K562 (cell line): ENCODE results near the gene PPM1G. TPM values are rescaled to one million over a fixed set of nuclear protein-coding genes. Genes with fewer than 3 reads are reported as not detected.

Source experiments
- ATF4 ChIP-seq: fragments of 450-650 bp; formaldehyde crosslinking; IDR thresholded peaks from 2 replicates; pipeline ENCODE4 v1.4.0; 2022; ENCODE audit warnings: mild to moderate bottlenecking, moderate library complexity
- CC2D1A ChIP-seq: fragments of 450-650 bp; IDR thresholded peaks from 2 replicates; pipeline ENCODE4 v1.6.1; 2017; ENCODE audit warnings: mild to moderate bottlenecking
- MAFF ChIP-seq: IDR thresholded peaks from 2 replicates; pipeline ENCODE4 v1.6.1; 2012; ENCODE audit warnings: low read length, improper control_type of control experiment
- MBD1 ChIP-seq: fragments of 250-450 bp; sonication (Bioruptor Pico); IDR thresholded peaks from 2 replicates; pipeline ENCODE4 v1.8.0; 2022; ENCODE audit warnings: inconsistent platforms
- RHOXF2B ChIP-seq: fragments of 250-450 bp; sonication (Bioruptor Pico); conservative IDR thresholded peaks from 2 replicates; pipeline ENCODE4 v1.5.1; 2021
- ZNF24 ChIP-seq: fragments of 450-650 bp; IDR thresholded peaks from 2 replicates; pipeline ENCODE4 v1.6.1; 2016
- ZNF639 ChIP-seq, 2 experiments: fragments of 200-800 bp in 1 of 2; sonication (Bioruptor generic) in 1 of 2; sonication (generic) in 1 of 2; formaldehyde crosslinking in 1 of 2; IDR thresholded peaks in 1 of 2; conservative IDR thresholded peaks in 1 of 2; 2 replicates each; pipeline versions ENCODE4 v1.5.0 to v1.6.1; 2016 to 2020; ENCODE audit warnings: missing compliant biosample characterization in 1 of 2, missing genetic modification characterization in 1 of 2, missing genetic modification reagents in 1 of 2
- ZNF76 ChIP-seq: fragments of 250-450 bp; sonication (Bioruptor Pico); IDR thresholded peaks from 2 replicates; pipeline ENCODE4 v1.4.0; 2020; ENCODE audit warnings: mild to moderate bottlenecking, moderate library complexity, borderline replicate concordance
- polyA plus RNA-seq, 8 experiments: library from polyadenylated mRNA; depleted of rRNA in 4 of 8; stranded (reverse) in 5 of 8; unstranded in 3 of 8; fragments of >200 nt; fragmentation: Nextera tagmentation in 2 of 8; fragmentation: Illumina TruSeq in 1 of 8; extraction: Ambion mirVana in 2 of 8; extraction: Trizol in 1 of 8; gene quantifications; 2 replicates each; pipeline versions ENCODE4 v1.2.1 to v1.2.3, GENCODE V29; 2011 to 2014; ENCODE audit warnings: inconsistent platforms in 1 of 8, missing spikeins in 1 of 8
- total RNA-seq, 7 experiments: library from RNA; depleted of rRNA in 6 of 7; stranded (reverse); fragments of >200 nt in 6 of 7; fragmentation: Illumina TruSeq in 2 of 7; extraction: Trizol in 2 of 7; gene quantifications; 2 replicates each; pipeline versions ENCODE4 v1.2.1 to v1.2.3, GENCODE V29; 2011 to 2021; ENCODE audit warnings: low replicate concordance in 1 of 7
- TF ChIP-seq, protein P1 (sequence below): fragments of 450-650 bp; IDR thresholded peaks from 2 replicates; pipeline ENCODE4 v1.6.1; 2016; ENCODE audit warnings: mild to moderate bottlenecking, moderate library complexity
- TF ChIP-seq, protein P2 (sequence below): fragments of 450-650 bp; IDR thresholded peaks from 2 replicates; pipeline ENCODE4 v1.6.1; 2016; ENCODE audit warnings: mild to moderate bottlenecking

Gene PPM1G
- total and polyA plus RNA-seq, 9 of the 15 experiments (the other 6 are each of a cell fraction or from before 2014, with no cell fraction given), result 61.7 to 230 (median 153) TPM

DNA sequence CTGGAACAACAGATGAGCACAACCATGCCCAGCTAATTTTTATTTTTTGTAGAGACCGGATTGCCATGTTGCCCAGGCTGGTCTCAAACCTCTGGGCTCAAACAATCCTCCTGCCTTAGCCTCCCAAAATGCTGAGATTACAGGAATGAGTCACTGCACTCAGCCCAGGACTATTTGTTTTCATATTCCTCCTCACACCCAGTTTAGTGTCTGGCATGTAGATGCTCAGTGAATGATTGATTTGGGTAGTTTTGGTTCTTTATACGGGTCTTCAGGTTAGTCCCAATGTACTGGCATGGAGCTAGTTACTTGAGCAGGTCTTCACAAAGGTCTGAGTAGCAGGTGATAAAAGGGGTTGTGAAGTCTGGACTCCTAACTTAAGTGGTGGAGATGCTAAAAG, 45.5 kb downstream of the PPM1G start (continued):
- TF ChIP-seq, protein P1, sequence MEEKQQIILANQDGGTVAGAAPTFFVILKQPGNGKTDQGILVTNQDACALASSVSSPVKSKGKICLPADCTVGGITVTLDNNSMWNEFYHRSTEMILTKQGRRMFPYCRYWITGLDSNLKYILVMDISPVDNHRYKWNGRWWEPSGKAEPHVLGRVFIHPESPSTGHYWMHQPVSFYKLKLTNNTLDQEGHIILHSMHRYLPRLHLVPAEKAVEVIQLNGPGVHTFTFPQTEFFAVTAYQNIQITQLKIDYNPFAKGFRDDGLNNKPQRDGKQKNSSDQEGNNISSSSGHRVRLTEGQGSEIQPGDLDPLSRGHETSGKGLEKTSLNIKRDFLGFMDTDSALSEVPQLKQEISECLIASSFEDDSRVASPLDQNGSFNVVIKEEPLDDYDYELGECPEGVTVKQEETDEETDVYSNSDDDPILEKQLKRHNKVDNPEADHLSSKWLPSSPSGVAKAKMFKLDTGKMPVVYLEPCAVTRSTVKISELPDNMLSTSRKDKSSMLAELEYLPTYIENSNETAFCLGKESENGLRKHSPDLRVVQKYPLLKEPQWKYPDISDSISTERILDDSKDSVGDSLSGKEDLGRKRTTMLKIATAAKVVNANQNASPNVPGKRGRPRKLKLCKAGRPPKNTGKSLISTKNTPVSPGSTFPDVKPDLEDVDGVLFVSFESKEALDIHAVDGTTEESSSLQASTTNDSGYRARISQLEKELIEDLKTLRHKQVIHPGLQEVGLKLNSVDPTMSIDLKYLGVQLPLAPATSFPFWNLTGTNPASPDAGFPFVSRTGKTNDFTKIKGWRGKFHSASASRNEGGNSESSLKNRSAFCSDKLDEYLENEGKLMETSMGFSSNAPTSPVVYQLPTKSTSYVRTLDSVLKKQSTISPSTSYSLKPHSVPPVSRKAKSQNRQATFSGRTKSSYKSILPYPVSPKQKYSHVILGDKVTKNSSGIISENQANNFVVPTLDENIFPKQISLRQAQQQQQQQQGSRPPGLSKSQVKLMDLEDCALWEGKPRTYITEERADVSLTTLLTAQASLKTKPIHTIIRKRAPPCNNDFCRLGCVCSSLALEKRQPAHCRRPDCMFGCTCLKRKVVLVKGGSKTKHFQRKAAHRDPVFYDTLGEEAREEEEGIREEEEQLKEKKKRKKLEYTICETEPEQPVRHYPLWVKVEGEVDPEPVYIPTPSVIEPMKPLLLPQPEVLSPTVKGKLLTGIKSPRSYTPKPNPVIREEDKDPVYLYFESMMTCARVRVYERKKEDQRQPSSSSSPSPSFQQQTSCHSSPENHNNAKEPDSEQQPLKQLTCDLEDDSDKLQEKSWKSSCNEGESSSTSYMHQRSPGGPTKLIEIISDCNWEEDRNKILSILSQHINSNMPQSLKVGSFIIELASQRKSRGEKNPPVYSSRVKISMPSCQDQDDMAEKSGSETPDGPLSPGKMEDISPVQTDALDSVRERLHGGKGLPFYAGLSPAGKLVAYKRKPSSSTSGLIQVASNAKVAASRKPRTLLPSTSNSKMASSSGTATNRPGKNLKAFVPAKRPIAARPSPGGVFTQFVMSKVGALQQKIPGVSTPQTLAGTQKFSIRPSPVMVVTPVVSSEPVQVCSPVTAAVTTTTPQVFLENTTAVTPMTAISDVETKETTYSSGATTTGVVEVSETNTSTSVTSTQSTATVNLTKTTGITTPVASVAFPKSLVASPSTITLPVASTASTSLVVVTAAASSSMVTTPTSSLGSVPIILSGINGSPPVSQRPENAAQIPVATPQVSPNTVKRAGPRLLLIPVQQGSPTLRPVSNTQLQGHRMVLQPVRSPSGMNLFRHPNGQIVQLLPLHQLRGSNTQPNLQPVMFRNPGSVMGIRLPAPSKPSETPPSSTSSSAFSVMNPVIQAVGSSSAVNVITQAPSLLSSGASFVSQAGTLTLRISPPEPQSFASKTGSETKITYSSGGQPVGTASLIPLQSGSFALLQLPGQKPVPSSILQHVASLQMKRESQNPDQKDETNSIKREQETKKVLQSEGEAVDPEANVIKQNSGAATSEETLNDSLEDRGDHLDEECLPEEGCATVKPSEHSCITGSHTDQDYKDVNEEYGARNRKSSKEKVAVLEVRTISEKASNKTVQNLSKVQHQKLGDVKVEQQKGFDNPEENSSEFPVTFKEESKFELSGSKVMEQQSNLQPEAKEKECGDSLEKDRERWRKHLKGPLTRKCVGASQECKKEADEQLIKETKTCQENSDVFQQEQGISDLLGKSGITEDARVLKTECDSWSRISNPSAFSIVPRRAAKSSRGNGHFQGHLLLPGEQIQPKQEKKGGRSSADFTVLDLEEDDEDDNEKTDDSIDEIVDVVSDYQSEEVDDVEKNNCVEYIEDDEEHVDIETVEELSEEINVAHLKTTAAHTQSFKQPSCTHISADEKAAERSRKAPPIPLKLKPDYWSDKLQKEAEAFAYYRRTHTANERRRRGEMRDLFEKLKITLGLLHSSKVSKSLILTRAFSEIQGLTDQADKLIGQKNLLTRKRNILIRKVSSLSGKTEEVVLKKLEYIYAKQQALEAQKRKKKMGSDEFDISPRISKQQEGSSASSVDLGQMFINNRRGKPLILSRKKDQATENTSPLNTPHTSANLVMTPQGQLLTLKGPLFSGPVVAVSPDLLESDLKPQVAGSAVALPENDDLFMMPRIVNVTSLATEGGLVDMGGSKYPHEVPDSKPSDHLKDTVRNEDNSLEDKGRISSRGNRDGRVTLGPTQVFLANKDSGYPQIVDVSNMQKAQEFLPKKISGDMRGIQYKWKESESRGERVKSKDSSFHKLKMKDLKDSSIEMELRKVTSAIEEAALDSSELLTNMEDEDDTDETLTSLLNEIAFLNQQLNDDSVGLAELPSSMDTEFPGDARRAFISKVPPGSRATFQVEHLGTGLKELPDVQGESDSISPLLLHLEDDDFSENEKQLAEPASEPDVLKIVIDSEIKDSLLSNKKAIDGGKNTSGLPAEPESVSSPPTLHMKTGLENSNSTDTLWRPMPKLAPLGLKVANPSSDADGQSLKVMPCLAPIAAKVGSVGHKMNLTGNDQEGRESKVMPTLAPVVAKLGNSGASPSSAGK, result no peak
- TF ChIP-seq CC2D1A, result no peak
- TF ChIP-seq, protein P2, sequence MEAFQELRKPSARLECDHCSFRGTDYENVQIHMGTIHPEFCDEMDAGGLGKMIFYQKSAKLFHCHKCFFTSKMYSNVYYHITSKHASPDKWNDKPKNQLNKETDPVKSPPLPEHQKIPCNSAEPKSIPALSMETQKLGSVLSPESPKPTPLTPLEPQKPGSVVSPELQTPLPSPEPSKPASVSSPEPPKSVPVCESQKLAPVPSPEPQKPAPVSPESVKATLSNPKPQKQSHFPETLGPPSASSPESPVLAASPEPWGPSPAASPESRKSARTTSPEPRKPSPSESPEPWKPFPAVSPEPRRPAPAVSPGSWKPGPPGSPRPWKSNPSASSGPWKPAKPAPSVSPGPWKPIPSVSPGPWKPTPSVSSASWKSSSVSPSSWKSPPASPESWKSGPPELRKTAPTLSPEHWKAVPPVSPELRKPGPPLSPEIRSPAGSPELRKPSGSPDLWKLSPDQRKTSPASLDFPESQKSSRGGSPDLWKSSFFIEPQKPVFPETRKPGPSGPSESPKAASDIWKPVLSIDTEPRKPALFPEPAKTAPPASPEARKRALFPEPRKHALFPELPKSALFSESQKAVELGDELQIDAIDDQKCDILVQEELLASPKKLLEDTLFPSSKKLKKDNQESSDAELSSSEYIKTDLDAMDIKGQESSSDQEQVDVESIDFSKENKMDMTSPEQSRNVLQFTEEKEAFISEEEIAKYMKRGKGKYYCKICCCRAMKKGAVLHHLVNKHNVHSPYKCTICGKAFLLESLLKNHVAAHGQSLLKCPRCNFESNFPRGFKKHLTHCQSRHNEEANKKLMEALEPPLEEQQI, result no peak
- no peak for TF ChIP-seq ATF4
- TF ChIP-seq MBD1 (CRISPR knock-in tag), result no peak
- no peak for TF ChIP-seq RHOXF2B (CRISPR knock-in tag)
- TF ChIP-seq MAFF, result no peak
- no peak for TF ChIP-seq ZNF24
- no peak for TF ChIP-seq ZNF639 (CRISPR knock-in tag; conservative IDR thresholded peaks at IDR 0.05 in 1 of 2, IDR thresholded peaks at IDR 0.05 in 1 of 2)
- no peak for TF ChIP-seq ZNF76
